WERI-Rb-1 (cell line): ENCODE results near the gene TMEM63A.
A peak's percentile ranks its signal among the peaks of the same experiment; 100 is the strongest.

Source experiments
- DNase-seq: peaks from one replicate; pipeline ENCODE4 v3.0.0-alpha.2; 2020
- H3K27ac ChIP-seq: fragments of 250-450 bp; sonication (Bioruptor Pico); 2 replicates; pipeline ENCODE4 v1.5.1; 2020; ENCODE audit warnings: mild to moderate bottlenecking, moderate library complexity
- H3K27me3 ChIP-seq: fragments of 250-450 bp; sonication (Bioruptor Pico); 2 replicates; pipeline ENCODE4 v1.5.1; 2021; ENCODE audit warnings: mild to moderate bottlenecking, low read depth, moderate library complexity; ENCODE audit not compliant: insufficient read depth, severe bottlenecking
- H3K36me3 ChIP-seq: fragments of 250-450 bp; sonication (Bioruptor Pico); 2 replicates; pipeline ENCODE4 v1.5.1; 2020; ENCODE audit warnings: mild to moderate bottlenecking, moderate library complexity
- H3K4me3 ChIP-seq: 2 replicates; pipeline ENCODE4 v1.5.1; 2011; ENCODE audit warnings: low read depth, mild to moderate bottlenecking, control low read depth, low read length
- H3K9me3 ChIP-seq: fragments of 250-450 bp; sonication (Bioruptor Pico); 2 replicates; pipeline ENCODE4 v1.5.1; 2021; ENCODE audit warnings: mild to moderate bottlenecking, moderate library complexity; ENCODE audit not compliant: severe bottlenecking
- CTCF ChIP-seq: IDR thresholded peaks from 2 replicates; pipeline ENCODE4 v1.5.1; 2011; ENCODE audit warnings: low read depth, mild to moderate bottlenecking, control low read depth, inconsistent platforms, low read length

The TMEM63A gene

GRCh38 chr1:225880222-225880588 lies 2.0 kb downstream of the TMEM63A start:
- no peaks in the 10 kb centered on the region for H3K27me3 ChIP-seq
- H3K36me3 ChIP-seq: no peaks in the 10 kb centered on the region
- H3K4me3 ChIP-seq: no peak overlapping the region
- no peak for TF ChIP-seq CTCF
- no peak for DNase-seq
- H3K9me3 ChIP-seq: no peaks in the 10 kb centered on the region
- H3K27ac ChIP-seq: no peak overlapping the region

- no peak overlapping the region for H3K4me3 ChIP-seq
- no peak for TF ChIP-seq CTCF
- no peak for DNase-seq
- no peaks in the 10 kb centered on the region for H3K36me3 ChIP-seq
- H3K9me3 ChIP-seq: no peaks in the 10 kb centered on the region
- no peaks in the 10 kb centered on the region for H3K27me3 ChIP-seq
- H3K27ac ChIP-seq: no peak overlapping the region
Measured at GRCh38 chr1:225879521-225880221, 2.5 kb downstream of the TMEM63A start.

GRCh38 chr1:225878282-225878681 lies 3.9 kb downstream of the TMEM63A start:
- no peaks in the 10 kb centered on the region for H3K36me3 ChIP-seq
- no peak for TF ChIP-seq CTCF

GRCh38 chr1:225877580-225877979 lies 4.6 kb downstream of the TMEM63A start:
- Histone ChIP-seq H3K27me3 (no peaks in the 10 kb centered on the region), H3K36me3 (no peaks in the 10 kb centered on the region), H3K27ac (no peak overlapping the region), H3K4me3 (no peak overlapping the region), H3K9me3 (no peaks in the 10 kb centered on the region)
- DNase-seq: peak; percentile 65
- TF ChIP-seq CTCF: peak; percentile 72

More at GRCh38 chr1:225878282-225878681, 3.9 kb downstream of the TMEM63A start:
- Histone ChIP-seq H3K27me3 (no peaks in the 10 kb centered on the region), H3K9me3 (no peaks in the 10 kb centered on the region), H3K4me3 (no peak overlapping the region), H3K27ac (no peak overlapping the region)
- DNase-seq: no peak

- Histone ChIP-seq H3K27me3 (no peaks in the 10 kb centered on the region), H3K9me3 (no peaks in the 10 kb centered on the region), H3K36me3 (no peaks in the 10 kb centered on the region)
Measured at GRCh38 chr1:225876900-225877510, 5.2 kb downstream of the TMEM63A start.

More at GRCh38 chr1:225876900-225877510, 5.2 kb downstream of the TMEM63A start:
- no peak for DNase-seq
- H3K4me3 ChIP-seq: no peak overlapping the region
- no peak for TF ChIP-seq CTCF
- no peak overlapping the region for H3K27ac ChIP-seq
